GF-D8 (cell line): Measurements from ENCODE around the gene SUGCT.
"Not testable (repeated sequence)": the region's sequence is repeated elsewhere in the genome, so short reads cannot be mapped to it uniquely, and the experiment has no call there.

Source experiments
- DNase-seq: peaks from one replicate; lab custom pipeline; 2025; lab: John Stamatoyannopoulos, UW

SUGCT gene

DNA sequence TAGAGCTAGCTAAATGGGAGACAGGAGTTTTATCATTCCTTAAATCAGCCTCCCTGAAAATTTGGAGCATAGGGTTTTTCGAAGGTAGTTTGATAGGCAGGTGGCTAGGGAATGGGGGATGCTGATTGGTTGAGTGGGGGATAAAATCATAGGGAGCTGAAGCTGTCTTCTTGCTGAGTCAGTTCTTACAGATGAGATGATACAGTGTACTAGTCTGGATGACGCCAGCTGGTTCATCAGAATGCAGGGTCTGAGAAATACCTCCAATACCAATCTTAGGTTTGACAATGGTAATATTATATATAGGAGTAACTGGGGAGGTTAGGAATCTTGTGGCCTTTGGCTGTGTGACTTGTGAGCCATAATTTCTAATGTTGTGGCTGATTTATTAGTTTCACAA lies 271.2 kb downstream of the SUGCT start:
- DNase-seq = no peak

GRCh38 chr7:40412323-40412722 lies 277.5 kb downstream of the SUGCT start:
- no peak for DNase-seq

DNA sequence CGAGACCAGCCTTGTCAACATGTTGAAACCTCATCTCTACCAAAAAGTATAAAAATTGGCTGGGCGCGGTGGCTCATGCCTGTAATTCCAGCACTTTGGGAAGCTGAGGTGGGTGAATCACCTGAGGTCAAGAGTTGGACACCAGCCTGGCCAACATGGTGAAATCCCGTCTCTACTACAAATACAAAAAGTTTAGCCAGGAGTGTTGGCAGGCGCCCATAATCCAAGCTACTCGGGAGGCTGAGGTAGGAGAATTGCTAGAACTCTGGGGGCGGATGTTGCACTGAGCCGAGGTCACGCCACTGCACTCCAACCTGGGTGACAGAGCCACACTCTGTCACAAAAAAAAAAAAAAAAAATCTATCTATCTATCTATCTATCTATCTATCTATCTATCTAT lies 279.9 kb downstream of the SUGCT start:
- DNase-seq = not testable (repeated sequence)

DNA sequence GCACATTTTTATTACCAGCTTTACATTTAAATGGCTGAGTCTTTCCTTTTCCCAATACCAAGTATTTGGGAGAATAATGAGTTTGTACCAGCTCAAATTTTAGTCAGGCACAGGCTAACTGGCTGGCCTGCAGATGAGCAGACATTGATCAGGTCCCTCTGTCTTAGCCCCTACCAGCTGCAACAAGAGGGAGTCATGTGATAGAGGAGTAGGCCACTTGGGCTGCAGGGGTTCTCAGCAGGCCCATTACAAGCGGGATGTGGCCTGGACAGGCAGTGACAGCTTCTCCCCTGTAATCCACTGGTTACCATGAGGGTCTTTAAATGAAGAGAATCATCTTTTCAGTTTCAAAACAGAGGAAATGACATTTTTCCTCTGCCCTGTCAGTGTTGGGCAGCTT lies 283.6 kb downstream of the SUGCT start:
- no peak for DNase-seq

GRCh38 chr7:40418983-40419382 lies 284.2 kb downstream of the SUGCT start:
- DNase-seq = no peak

- peak; percentile 76 for DNase-seq
Observed at GRCh38 chr7:40419806-40420205, 285.0 kb downstream of the SUGCT start.

DNA sequence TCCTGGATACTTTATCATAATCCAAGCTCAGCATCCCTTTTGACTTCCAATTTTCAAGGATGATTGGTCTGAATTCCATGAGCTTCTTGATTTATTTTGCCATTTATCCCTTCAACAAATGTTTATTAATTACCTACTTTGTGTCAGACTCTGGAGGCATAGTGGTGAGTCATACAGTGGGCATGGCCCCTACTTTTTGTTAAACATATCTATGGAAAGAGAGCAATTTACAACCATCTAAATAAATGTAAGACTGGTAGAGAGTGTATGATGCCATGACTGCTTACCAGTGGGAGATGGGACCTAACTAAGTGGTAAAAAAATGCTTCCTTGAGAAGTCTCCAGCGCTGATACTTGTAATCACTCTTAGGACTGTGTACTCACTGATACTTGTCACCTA lies 286.6 kb downstream of the SUGCT start:
- DNase-seq = no peak

DNA sequence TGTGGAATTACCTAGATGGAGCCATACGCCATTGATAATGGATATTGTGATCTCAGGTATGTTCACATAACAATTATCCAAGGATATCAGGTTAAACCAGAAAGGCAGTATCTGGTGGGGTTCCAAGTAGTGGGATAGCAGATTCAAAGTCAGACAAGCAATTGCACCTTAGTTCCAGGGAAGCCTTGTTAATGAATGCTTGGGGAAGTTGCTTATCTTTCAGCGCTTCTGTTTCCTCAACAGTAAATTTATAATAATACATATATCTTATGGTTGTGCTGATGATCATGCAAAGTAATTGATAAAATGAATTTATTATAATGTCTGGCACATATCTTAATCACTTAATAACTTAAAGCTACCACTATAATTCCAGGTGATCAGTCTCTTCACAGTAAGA lies 290.9 kb downstream of the SUGCT start:
- no peak for DNase-seq

DNA sequence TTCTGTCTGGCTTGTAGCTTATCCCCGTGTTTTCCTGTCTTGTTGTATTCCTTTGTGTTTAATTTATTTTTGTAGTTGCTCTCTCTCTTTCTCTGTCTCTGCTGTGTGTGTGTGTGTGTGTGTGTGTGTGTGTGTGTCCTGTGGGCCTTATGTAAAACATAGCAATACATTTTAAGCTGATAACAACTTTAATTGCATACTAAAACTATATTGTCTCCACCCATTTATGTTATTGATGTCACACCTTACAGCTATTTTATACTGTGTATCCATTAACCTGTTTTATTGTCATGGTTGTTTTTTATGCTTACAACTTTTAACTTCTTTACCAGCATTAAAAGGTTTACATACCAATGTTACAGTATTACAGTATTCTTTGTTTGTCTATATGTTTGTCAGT lies 293.6 kb downstream of the SUGCT start:
- DNase-seq = no peak

DNA sequence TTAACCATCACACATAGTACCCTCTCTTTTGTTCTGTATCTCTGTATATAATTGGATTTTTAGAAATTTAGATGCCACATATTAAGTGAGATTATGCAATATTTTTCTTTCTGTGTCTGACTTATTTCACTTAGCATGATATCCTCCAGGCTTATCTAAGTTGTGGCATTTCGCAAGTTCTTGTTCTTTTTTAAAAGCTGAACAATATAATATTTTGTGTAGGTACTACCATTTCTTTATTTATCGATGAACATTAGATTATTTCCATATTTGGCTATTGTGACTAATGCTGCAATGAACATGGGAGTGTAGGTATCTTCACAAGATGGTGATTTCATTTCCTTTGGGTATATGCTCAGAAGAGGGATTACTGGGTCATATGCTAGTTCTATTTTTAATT lies 295.0 kb downstream of the SUGCT start:
- DNase-seq = no peak

GRCh38 chr7:40432046-40432445 lies 297.2 kb downstream of the SUGCT start:
- DNase-seq = no peak

DNA sequence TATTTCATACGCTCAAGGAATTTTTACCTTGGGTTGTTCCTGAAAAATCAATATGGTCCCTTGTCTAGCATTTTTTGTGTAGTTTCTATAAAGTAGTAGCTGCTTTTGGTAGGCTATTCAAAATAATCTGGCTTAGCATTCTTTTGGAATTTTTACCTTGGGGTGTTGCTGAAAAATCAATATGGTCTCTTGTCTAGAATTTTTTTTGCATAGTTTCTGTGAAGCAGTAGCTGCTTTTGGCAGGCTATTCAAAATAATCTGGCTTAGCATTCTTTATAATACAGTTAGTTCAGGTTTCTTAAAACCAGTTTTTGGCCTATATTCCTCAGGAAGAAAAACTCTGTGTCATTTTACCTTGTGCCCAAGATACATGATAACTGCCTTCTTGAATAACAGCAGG lies 301.9 kb downstream of the SUGCT start:
- no peak for DNase-seq

- DNase-seq = no peak
Observed at GRCh38 chr7:40437498-40437897, 302.7 kb downstream of the SUGCT start.

GRCh38 chr7:40437936-40438634 lies 303.3 kb downstream of the SUGCT start:
- no peak for DNase-seq

GRCh38 chr7:40439686-40440085 lies 304.9 kb downstream of the SUGCT start:
- no peak for DNase-seq

GRCh38 chr7:40447345-40447744 lies 312.5 kb downstream of the SUGCT start:
- DNase-seq = peak; percentile 14

GRCh38 chr7:40455485-40455884 lies 320.7 kb downstream of the SUGCT start:
- peak; percentile 81 for DNase-seq

GRCh38 chr7:40457776-40458480 lies 323.1 kb downstream of the SUGCT start:
- no peak for DNase-seq

DNA sequence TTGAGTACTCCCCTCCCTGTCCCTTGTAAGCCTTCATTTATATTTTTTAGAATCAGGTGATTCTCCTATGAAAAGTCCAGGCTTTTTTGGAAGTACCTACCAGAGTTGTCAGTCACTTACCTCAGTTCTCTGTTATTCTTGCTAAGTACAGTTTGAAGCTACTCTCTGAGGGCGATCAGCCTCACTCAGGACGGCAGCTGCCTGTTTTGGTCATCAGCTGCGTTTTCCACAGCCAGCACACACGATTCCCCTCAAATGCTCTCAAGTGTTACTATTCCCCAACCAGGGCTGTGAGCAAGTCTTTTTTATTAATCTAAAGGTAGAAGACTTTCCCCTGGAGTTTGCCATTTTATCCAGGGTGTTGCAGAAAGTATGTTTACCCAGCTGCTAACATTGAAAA lies 328.6 kb downstream of the SUGCT start:
- no peak for DNase-seq

GRCh38 chr7:40468891-40469864 lies 334.4 kb downstream of the SUGCT start:
- no peak for DNase-seq

- DNase-seq = no peak
Observed at GRCh38 chr7:40470091-40470592, 335.3 kb downstream of the SUGCT start.

GRCh38 chr7:40470817-40471216 lies 336.0 kb downstream of the SUGCT start:
- DNase-seq = no peak
